IPS DF 6.9 (cell line): ENCODE results near the gene FAM120AOS.

Experiments
- DNase-seq: peaks from one replicate; pipeline ENCODE4 v3.0.0-alpha.2; 2013; ENCODE audit warnings: low read depth, low spot score
- H3K27ac ChIP-seq: one replicate; pipeline ENCODE4 v1.5.1; 2013; ENCODE audit warnings: low read length, control low read depth
- H3K27me3 ChIP-seq: 2 replicates; pipeline ENCODE4 v1.6.1; 2013; ENCODE audit warnings: mild to moderate bottlenecking, low read length; ENCODE audit not compliant: control insufficient read depth, insufficient read depth
- H3K36me3 ChIP-seq: 2 replicates; pipeline ENCODE4 v1.6.1; 2013; ENCODE audit warnings: low read length; ENCODE audit not compliant: control insufficient read depth, insufficient read depth
- H3K4me1 ChIP-seq: 2 replicates; pipeline ENCODE4 v1.6.1; 2013; ENCODE audit warnings: low read length; ENCODE audit not compliant: control insufficient read depth, insufficient read depth
- H3K4me3 ChIP-seq: 2 replicates; pipeline ENCODE4 v1.5.1; 2013; ENCODE audit warnings: mild to moderate bottlenecking, low read length
- H3K9me3 ChIP-seq: 2 replicates; pipeline ENCODE4 v1.6.1; 2013; ENCODE audit warnings: low read length, inconsistent platforms; ENCODE audit not compliant: control insufficient read depth, insufficient read depth
- WGBS: extraction: QIAGEN DNeasy Blood & Tissue Kit; methylation state at CpG from one replicate; pipeline ENCODE4 v1.1.7; 2013; ENCODE audit warnings: mixed read lengths, missing lambda C conversion rate; ENCODE audit not compliant: insufficient read length, insufficient coverage; 5-methylcytosine and 5-hydroxymethylcytosine counted together

The FAM120AOS gene

DNA sequence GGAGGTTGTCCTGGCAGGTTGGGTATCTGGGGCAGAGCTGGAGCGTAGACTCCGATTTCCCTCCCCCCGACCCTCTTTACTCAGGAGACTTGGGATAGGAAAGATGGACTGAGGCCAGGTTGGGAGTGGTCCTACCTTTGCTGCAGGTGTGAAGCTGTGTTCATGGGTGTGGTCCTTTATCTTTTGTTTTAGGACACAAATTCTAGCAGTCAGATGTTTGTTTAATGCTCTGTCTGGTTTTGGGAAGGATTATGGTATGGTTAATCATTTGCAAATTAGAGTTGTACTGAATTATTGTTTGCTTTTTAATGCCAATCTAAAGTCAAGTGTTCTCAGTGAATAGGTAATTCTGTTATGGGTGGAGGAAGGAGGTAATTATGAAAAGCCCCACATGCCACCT lies 14.1 kb upstream of the FAM120AOS start:
- Histone ChIP-seq H3K4me1 (peaks cover 16% of the 10 kb centered on the region), H3K9me3 (no peaks in the 10 kb centered on the region), H3K27ac (no peak overlapping the region), H3K36me3 (no peaks in the 10 kb centered on the region), H3K4me3 (no peak overlapping the region), H3K27me3 (no peaks in the 10 kb centered on the region)
- DNase-seq, result no peak
- no CpG with 5 or more reads among the region's 3 CpGs for WGBS

DNA sequence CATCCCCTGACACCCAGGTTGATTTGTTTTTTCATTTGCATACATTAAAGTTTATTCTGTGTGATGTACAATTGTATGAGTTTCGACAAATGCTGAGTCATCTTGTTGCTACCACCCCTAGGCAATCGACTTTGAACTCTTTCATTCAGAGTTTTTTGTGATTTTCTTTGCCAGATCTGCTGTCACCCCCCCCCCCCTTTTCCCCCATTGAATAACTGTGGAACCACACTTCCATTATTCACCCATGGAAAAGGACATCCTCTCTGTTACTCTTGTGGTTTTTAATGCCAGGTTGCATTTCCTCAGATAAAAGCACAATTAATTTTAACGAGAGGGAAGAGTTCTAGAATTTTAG lies 13.7 kb upstream of the FAM120AOS start:
- no peaks in the 10 kb centered on the region for H3K36me3 ChIP-seq

DNA sequence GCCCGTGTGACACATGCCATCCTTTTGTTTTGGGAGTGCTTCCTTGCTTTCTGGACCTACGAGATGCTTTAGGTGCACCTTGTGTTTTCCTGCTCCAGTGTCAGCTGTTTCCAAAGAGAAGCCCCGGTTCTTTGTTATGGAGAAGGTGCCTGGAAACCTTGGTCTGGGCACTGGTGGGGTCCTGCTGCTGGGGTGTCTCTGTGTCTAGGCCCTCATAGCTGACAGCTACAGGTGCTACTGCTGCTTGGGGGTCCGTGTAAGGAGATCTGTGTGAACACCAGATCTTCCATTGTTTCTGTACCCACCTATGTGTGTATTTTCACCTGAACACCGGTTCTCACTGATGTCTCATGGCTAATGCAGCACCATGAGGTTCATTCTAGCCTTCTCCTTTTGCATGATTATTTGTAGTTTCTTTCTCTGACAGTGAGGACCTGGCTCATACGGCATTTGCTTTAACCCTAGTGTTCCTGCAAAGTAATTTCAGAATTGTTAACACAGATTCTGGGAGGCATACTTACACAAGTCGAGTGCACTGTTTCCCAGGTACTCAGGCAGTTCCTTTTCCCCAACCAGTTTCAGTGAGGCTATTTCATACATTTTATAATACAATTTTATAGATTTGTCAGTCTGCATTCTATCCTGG lies 13.2 kb upstream of the FAM120AOS start:
- no peaks in the 10 kb centered on the region for H3K9me3 ChIP-seq
- no peaks in the 10 kb centered on the region for H3K27me3 ChIP-seq
- H3K4me3 ChIP-seq, result no peak overlapping the region
- no peak for DNase-seq
- H3K36me3 ChIP-seq, result no peaks in the 10 kb centered on the region
- WGBS, result no CpG with 5 or more reads among the region's 7 CpGs
- no peak overlapping the region for H3K27ac ChIP-seq
- H3K4me1 ChIP-seq, result peaks cover 16% of the 10 kb centered on the region

More for the DNA sequence above, 13.7 kb upstream of the FAM120AOS start:
- H3K27ac ChIP-seq, result no peak overlapping the region
- no CpG with 5 or more reads among the region's 3 CpGs for WGBS
- DNase-seq, result no peak
- H3K27me3 ChIP-seq, result no peaks in the 10 kb centered on the region
- H3K4me1 ChIP-seq, result peaks cover 16% of the 10 kb centered on the region
- no peaks in the 10 kb centered on the region for H3K9me3 ChIP-seq
- H3K4me3 ChIP-seq, result no peak overlapping the region

DNA sequence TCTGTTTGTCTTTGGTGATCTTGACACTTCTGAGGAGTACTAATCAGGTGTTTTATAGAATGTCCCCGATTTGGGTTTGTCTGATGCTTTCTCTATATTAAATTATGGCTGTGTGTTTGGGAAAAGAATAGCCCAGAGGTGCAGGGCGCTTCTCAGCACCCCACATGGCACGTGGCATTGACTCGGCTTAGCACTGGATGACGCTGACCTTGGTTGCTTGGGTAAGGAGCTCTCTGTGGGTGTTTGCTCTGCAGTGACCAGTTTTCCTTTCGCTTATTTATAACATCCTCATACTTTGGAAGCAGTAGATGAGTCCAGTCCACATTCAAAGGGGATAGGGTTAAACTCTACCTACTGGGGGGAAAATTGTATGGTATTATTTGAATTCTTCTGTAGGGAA lies 12.5 kb upstream of the FAM120AOS start:
- Histone ChIP-seq H3K36me3 (no peaks in the 10 kb centered on the region), H3K4me3 (no peak overlapping the region), H3K9me3 (no peaks in the 10 kb centered on the region), H3K27me3 (no peaks in the 10 kb centered on the region), H3K27ac (no peak overlapping the region), H3K4me1 (peaks cover 16% of the 10 kb centered on the region)
- no CpG with 5 or more reads among the region's 6 CpGs for WGBS
- DNase-seq, result no peak

DNA sequence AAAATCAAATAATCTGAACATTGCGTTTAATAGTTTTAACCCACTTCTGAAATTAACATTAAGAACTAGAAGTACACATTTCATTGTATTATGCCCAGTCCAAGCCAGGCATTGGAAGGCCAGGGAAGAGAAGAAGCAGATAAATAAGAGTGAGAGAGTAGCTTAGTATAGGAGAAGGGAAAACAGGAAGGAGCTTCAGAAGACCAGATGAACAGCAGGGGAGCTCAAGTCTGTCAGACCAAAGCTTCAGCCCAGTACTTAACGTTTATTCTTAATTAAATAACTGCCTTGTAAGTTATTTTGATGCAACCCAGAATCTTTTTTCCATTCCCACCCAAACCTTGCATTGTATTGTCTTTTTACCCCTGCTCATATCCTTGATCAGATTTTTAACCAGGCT lies 11.5 kb upstream of the FAM120AOS start:
- Histone ChIP-seq H3K4me3 (no peak overlapping the region), H3K27me3 (no peaks in the 10 kb centered on the region), H3K4me1 (peaks cover 16% of the 10 kb centered on the region), H3K27ac (no peak overlapping the region), H3K9me3 (no peaks in the 10 kb centered on the region), H3K36me3 (no peaks in the 10 kb centered on the region)
- no CpG with 5 or more reads among the region's 2 CpGs for WGBS
- DNase-seq, result no peak

DNA sequence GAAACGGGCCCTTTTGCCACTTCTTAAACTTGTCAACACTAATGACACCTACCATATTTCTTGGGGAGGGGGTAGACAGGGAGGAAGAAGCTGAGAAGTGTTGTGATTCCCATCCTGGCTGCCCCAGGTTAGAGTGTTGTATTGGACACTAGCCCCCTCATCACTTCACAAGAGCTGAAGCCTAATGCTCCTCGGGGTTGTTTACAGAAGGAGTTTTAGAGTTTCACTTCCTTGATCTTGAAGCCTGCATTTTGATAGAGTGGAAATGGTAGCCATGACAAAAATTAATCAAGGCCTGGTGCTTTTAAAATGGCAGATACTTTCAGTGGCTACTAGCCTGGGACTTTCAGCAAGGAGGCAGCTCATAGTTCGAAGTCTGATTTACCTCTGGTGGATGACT lies 11.0 kb upstream of the FAM120AOS start:
- Histone ChIP-seq H3K27me3 (no peaks in the 10 kb centered on the region), H3K4me1 (peaks cover 16% of the 10 kb centered on the region), H3K36me3 (no peaks in the 10 kb centered on the region), H3K9me3 (no peaks in the 10 kb centered on the region), H3K27ac (no peak overlapping the region), H3K4me3 (no peak overlapping the region)
- no peak for DNase-seq
- no CpG with 5 or more reads among the region's 3 CpGs for WGBS

DNA sequence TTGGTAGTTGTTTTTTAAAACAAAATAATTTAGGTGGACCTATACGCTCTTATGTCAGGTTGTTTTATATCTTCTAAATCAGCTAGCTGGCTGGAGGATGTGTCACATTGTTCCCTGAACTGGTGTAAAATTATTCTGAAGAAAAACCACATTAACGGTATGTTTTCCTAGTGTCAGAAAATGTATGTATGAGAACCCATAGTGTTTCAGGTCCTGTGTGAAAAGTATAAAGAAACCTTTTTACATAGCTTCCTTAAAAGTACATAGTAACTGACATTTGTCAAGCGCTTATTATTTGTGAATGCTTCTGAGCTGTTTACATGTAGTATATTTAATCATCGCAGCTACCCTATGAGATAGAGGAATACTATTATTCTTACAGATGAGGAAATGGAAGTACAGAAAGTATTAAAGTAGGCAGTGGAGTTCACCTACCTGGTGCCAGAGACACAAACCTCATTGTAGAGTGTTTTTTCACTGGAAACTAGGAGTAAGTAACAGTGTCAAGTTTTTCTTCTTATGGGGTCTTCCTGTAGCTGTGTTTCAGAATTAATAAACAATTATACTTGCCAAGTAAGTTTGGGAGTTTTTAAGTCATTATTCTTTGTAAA lies 10.4 kb upstream of the FAM120AOS start:
- H3K9me3 ChIP-seq, result no peaks in the 10 kb centered on the region
- no peak overlapping the region for H3K4me3 ChIP-seq
- H3K36me3 ChIP-seq, result no peaks in the 10 kb centered on the region
- peaks cover 16% of the 10 kb centered on the region for H3K4me1 ChIP-seq
- no CpG with 5 or more reads among the region's 4 CpGs for WGBS
- no peaks in the 10 kb centered on the region for H3K27me3 ChIP-seq
- H3K27ac ChIP-seq, result no peak overlapping the region
- DNase-seq, result no peak

GRCh38 chr9:93461821-93462220 lies 8.4 kb upstream of the FAM120AOS start:
- no peak for DNase-seq
- Histone ChIP-seq H3K4me3 (no peak overlapping the region), H3K27ac (no peak overlapping the region), H3K36me3 (no peaks in the 10 kb centered on the region), H3K4me1 (peaks cover 13% of the 10 kb centered on the region), H3K27me3 (no peaks in the 10 kb centered on the region), H3K9me3 (no peaks in the 10 kb centered on the region)
- WGBS, result no CpG with 5 or more reads among the region's 2 CpGs

DNA sequence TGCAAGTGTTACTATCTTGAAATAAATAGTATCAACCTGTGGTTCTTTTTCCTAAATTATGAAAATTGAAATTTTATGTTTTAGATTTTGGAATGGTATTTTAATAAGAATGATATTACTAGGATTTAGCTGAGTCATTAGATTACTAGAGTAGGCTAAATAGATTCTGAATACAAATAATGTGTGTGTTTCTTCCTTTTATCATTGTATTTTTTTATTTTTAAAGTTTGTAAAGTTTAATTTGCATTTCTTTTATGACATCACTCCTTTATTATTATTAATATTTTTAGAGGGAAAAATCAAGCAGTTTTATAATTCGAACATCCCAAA lies 8.0 kb upstream of the FAM120AOS start:
- Histone ChIP-seq H3K9me3 (no peaks in the 10 kb centered on the region), H3K36me3 (no peaks in the 10 kb centered on the region), H3K4me1 (peaks cover 10% of the 10 kb centered on the region), H3K4me3 (no peak overlapping the region), H3K27ac (no peak overlapping the region), H3K27me3 (no peaks in the 10 kb centered on the region)
- no CpG with 5 or more reads among the region's 1 CpG for WGBS
- DNase-seq, result no peak

DNA sequence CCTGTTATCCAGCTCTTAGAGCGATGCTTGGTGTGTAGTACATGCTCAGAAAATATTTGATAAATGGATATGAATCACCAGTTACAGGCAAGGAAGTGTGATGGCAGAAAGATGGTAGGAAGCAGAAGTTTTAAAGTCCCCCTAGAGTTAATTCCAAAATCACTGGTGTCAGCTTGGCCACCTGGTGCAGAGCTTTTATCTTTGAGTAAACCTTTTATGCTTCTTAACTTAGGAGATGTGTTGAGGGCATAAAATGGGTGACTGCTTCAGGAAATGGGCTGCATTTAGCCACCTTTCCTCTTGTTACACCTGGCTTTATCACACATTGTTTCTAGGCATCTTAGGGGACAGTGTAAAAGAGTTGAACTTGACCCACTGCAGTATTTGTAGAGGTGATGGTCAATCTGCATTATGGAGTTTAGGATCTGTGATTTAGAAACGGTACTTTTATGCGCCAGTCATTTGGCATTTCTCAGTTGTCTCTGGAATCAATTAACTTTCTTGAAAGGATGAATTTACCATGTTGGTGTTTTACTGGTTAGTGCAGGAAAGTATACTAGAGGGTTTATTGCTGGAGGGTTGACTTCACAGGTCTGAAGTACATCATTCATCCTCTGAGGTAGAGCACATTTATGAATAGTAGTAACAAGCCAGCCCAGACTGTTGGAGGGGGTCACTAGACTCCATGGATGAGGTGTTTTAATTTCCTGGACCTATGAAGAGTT lies 7.5 kb upstream of the FAM120AOS start:
- peaks cover 6% of the 10 kb centered on the region; the same call in 1 of the 2 replicates for H3K4me1 ChIP-seq
- no peak for DNase-seq
- no CpG with 5 or more reads among the region's 3 CpGs for WGBS
- H3K4me3 ChIP-seq, result no peak overlapping the region
- no peak overlapping the region for H3K27ac ChIP-seq
- H3K9me3 ChIP-seq, result no peaks in the 10 kb centered on the region
- H3K36me3 ChIP-seq, result no peaks in the 10 kb centered on the region
- no peaks in the 10 kb centered on the region for H3K27me3 ChIP-seq

DNA sequence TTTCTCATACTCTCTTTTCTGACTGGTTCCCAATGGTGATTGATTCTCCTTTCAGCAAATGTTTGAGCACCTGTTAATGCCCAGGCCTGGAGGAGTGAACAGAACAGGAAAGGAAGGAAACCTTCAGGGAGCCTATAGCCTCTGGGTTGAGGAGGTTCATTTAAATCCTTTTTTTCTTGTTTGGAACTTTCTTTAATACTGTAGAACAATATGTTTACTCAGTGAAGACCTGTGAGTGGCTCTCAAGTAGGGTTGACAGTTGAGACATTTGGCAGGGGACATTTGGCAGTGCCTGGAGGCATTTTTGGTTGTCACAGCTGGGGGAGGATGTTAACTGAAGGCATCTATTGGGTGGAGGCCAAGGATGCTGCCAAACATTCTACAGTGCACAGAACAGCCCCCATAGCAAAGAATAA lies 6.1 kb upstream of the FAM120AOS start:
- Histone ChIP-seq H3K27ac (no peak overlapping the region), H3K9me3 (no peaks in the 10 kb centered on the region), H3K4me1 (peaks cover 3% of the 10 kb centered on the region; the same call in 1 of the 2 replicates), H3K36me3 (no peaks in the 10 kb centered on the region), H3K27me3 (no peaks in the 10 kb centered on the region), H3K4me3 (no peak overlapping the region)
- DNase-seq, result no peak
